Putamen (tissue), 1 donor: ENCODE data around the gene DHX34.
"Not testable (repeated sequence)": the region's sequence is repeated elsewhere in the genome, so short reads cannot be mapped to it uniquely, and the experiment has no call there.

Source experiments
- DNase-seq: peaks from one replicate; pipeline ENCODE4 v3.0.0-alpha.2; 2016; ENCODE audit warnings: low spot score

DHX34 gene

DNA sequence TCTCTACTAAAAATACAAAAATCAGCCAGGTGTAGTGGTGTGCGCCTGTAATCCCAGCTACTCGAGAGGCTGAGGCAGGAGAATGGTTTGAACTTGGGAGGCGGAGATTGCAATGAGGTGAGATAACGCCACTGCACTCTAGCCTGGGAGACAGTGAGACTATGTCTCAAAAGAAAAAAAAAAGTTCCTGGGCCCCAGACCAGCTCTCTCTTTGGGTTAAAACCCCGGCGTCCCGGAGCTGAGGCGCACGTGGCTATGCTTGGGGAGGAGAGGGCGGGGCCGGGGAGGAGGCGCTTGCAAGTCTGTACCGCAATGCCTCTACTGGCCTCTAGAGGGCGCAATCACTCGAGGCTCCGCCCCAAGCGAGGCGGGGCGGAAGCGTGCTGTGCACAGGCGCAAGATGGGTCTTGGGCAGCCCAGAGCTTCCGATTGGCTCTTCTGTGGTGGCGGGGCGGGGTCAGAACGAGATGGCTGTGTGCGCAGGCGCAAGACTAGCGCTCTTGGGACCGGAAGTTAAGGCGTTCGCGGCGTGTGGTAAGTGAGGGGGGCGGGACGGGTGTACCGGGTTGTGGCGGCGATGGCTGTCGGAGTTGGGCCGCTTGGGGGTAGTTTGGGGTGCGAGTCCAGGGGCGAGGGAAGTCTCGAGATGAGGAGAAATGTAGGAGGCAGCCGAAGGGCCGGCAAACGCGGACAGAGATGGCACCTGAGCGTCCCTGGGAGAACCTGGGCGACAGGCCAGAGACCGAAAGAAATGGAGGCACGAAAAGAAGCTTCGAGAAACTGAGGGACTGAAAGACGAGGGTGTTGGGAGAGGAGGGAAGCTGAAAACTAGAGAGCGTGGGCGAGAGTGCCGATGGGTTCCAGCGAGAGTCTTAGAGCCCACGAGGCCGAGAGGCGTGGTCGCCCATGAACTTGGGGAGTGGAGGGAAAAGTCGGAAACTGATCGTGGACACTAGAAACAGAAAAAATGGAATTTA lies at the start of gene DHX34:
DHX34 (plus strand) TSS at position 497 of the 977 bp plus-strand sequence. CDS start 3,716 bp downstream, outside the sequence.
- peak; percentile 97 for DNase-seq

GRCh38 chr19:47300867-47301266 lies 48.2 kb upstream of the DHX34 start:
- not testable (repeated sequence) for DNase-seq

DNA sequence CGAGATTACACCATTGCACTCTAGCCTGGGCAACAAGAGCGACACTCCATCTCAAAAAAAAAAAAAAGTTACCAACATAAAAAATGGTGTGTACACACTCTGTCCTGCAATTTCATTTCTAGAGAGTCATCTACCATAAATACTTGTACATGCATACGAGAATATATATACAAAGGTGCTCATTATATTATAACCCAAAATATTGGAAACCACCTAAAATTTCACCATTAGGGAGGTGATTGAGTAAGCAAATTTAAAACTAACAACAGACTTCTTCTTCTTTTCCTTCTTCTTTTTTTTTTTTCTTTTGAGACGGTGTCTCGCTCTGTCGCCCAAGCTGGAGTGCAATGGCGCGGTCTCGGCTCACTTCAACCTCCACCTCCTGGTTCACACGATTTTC lies 46.9 kb upstream of the DHX34 start:
- DNase-seq: no peak

GRCh38 chr19:47303966-47304365 lies 45.1 kb upstream of the DHX34 start:
- no peak for DNase-seq

GRCh38 chr19:47305309-47305751 lies 43.8 kb upstream of the DHX34 start:
- no peak for DNase-seq

GRCh38 chr19:47306303-47306702 lies 42.8 kb upstream of the DHX34 start:
- no peak for DNase-seq

DNA sequence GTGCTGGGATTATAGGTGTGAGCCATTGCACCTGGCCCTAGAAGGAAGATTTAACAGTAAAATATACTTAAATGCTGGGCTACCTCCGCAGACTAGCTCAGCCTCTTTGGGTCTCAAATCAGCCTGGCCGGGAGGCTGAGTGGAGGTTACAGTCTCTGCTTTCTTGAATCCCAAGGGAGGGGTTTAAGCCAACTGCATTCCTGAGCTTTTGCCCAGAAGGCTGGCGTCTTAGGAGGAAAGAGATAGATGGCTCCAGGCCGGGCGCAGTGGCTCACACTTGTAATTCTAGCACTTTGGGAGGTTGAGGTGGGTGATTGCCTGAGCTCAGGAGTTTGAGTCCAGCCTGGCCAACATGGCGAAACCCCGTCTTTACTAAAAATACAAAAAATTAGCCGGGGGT lies 40.1 kb upstream of the DHX34 start:
- DNase-seq: no peak

DNA sequence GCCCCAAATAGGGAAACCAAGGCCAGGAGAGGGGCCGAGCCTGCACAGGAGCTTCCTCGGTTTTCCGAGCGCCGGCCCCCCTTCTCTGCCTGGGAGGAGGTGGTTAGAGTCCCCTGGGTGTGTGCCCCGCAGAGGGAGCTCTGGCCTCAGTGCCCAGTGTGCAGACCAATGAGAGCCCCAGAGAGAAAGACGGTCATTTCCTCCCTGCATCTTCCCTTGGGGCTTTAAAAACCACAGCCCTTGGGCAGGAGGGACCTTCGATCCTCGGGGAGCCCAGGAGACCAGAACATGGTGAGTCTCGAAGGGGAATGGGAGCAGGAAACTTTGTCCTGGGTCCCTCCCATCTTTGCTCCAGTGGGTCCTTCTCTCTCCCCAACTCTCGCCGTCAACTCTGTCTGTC lies 39.5 kb upstream of the DHX34 start, which contains the start of gene C5AR1:
C5AR1 (plus strand) TSS at position 254 of the 400 bp plus-strand sequence; CDS start at position 289, 35 bp downstream.
- no peak for DNase-seq

DNA sequence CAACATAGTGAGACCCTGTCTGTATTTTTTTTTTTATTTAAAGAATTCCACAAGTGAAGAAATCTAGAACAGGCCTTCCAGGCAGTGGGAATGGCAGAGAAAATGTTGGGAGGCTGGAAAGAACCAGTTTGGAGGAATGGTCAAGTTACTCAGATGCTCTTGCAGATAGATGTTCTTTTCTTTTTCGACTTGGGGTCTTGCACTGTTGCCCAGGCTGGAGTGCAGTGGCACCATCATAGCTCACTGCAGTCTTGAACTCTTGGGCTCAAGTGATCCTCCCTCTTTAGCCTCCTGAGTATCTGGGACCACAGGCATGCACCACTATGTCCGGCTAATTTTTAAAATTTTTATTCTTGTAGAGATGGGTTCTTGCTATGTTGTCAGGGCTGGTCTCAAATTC lies 38.8 kb upstream of the DHX34 start:
- no peak for DNase-seq

GRCh38 chr19:47310819-47311218 lies 38.3 kb upstream of the DHX34 start:
- no peak for DNase-seq

DNA sequence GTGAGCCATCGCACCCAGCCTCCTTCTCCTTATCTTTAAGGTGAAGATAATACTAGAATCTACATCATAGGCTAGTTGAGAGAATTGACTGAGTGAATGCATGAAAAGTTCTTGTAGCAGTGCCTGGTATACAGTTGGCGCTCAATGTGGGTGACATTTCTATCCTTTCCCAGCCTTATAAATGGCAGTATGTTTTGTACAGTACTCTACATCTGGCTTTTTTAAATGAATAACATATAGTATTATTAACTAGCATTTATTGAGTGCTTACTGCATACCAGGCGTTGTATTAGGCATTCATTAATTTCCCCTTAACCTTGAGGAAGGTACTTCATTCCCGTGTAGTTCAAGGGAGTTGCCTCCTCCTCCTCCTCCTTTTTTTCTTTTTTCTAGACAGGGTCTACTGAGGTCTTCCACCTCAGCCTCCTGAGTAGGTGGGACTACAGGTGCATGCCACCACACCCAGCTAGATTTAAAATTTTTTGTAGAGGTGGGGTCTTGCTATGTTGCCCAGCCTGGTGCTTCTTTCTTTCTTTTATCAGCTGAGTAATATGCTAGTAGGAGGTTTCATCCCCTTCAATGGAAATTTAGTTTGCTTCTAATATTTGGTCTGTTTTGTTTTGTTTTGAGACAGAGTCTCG lies 36.6 kb upstream of the DHX34 start:
- DNase-seq: no peak

GRCh38 chr19:47313754-47314295 lies 35.3 kb upstream of the DHX34 start:
- DNase-seq: no peak

- DNase-seq: peak; percentile 76
These were observed 33.8 kb upstream of the DHX34 start for GRCh38 chr19:47315125-47315821.

DNA sequence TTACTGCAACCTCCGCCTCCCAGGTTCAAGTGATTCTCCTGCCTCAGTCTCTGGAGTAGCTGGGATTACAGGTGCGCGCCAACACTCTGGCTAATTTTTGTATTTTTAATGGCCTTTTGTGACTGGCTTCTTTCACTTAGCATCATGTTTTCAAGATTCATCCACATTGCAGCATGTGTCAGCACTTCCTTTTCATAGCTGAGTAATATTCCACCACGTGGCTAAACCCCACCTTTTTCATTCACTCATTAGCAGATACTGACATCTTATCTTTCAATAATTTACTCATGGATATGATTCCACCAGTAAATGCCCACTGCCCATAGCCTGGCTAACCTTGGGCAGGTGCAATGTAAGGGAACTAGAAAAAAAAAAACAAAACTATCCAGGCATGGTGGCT lies 32.6 kb upstream of the DHX34 start:
- no peak for DNase-seq

GRCh38 chr19:47319923-47320871 lies 28.9 kb upstream of the DHX34 start:
- DNase-seq: no peak

DNA sequence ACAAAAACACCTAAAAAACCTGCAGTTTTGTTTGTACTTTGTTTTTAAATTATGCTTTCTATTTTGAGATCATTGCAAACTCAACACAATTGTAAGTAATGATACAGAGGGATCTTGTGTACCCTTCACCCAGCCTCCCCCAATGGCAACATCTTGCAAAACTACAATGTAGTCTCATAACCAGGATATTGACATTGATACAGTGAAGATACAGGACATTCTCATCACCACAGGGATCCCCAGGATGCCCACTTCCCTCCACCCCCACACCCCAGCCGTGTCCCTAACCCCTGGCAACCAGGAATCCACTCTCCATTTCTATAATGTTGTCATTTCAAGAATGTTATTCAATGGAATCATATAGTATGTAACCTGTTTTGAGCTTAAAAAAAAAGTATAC lies 27.5 kb upstream of the DHX34 start:
- DNase-seq: no peak

DNA sequence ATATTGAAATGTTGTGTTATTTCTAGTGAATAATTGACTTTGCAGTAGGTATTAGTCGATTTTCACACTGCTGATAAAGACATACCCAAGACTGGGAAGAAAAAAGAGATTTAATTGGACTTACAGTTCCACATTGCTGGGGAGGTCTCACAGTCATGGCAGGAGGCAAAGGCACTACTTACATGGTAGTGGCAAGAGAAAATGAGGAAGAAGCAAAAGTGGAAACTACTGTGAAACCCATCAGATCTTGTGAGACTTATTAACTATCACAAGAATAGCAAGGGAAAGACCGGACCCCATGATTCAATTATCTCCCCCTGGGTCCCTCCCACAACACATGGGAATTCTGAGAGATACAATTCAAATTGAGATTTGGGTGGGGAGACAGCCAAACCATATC lies 27.1 kb upstream of the DHX34 start:
- DNase-seq: no peak

GRCh38 chr19:47323409-47323808 lies 25.7 kb upstream of the DHX34 start:
- DNase-seq: no peak

GRCh38 chr19:47323872-47324271 lies 25.2 kb upstream of the DHX34 start:
- DNase-seq: no peak

DNA sequence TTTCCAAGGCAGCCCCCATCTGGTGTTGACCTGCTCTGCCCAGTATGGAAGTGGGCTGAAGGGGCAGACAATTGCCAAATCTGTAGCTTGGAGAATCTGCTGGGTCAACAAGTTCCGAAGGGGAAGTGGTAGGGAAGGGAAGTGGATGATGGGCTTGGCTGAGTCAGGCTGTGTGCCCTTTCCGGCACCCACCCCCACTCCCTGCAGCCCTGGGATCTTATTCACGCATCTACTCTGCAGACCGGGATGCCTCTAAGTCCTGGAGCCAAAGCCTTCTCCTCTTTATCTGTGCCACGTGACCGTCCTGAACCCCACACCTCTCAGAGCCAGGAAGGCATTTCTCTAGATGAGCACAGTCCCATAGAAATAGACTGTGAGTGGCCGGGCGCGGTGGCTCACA lies 24.6 kb upstream of the DHX34 start:
- DNase-seq: no peak

GRCh38 chr19:47330466-47330869 lies 18.6 kb upstream of the DHX34 start:
- no peak for DNase-seq
